ENCODE measurements around the gene SSUH2.

DNA sequence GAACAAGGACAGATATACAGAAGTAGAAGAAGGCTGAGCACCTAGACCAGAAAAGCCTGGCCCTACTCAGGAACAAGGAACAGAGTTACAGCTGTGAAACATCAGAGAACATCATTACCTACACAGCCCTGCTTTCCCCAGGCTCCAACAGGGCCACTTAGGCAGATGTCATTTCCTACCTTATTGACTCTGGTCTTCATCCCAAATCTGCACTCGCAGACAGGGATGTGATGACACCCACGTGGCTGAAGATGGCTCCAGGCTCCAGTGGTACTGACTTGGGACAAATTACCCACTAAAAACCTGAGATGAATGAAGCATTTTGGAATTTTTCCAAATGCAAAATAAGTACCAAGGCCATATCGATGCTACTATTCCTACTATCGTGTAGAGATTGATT, 18.0 kb upstream of the SSUH2 start:
- TF ChIP-seq, protein P1, sequence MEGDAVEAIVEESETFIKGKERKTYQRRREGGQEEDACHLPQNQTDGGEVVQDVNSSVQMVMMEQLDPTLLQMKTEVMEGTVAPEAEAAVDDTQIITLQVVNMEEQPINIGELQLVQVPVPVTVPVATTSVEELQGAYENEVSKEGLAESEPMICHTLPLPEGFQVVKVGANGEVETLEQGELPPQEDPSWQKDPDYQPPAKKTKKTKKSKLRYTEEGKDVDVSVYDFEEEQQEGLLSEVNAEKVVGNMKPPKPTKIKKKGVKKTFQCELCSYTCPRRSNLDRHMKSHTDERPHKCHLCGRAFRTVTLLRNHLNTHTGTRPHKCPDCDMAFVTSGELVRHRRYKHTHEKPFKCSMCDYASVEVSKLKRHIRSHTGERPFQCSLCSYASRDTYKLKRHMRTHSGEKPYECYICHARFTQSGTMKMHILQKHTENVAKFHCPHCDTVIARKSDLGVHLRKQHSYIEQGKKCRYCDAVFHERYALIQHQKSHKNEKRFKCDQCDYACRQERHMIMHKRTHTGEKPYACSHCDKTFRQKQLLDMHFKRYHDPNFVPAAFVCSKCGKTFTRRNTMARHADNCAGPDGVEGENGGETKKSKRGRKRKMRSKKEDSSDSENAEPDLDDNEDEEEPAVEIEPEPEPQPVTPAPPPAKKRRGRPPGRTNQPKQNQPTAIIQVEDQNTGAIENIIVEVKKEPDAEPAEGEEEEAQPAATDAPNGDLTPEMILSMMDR (IDR thresholded peaks at IDR 0.05): no peak
- no peak for TF ChIP-seq ZFX (IDR thresholded peaks at IDR 0.05; ENCODE audit: borderline replicate concordance)

All from 22Rv1 (cell line).